Measurements from ENCODE around the gene COPB1. TPM values are rescaled to one million over a fixed set of nuclear protein-coding genes. Genes with fewer than 3 reads are reported as not detected.

The COPB1 gene
- total and polyA plus RNA-seq, 2 of the 13 experiments (the other 11 are each of a cell fraction or from before 2014, with no cell fraction given) = 114 to 195 TPM

- TF ChIP-seq STAT6 (CRISPR knock-in tag; IDR thresholded peaks at IDR 0.05; ENCODE audit: borderline replicate concordance) = no peak
- no peak for TF ChIP-seq JUNB (CRISPR knock-in tag; IDR thresholded peaks at IDR 0.05; ENCODE audit: borderline replicate concordance)
- peak; percentile 77; the same call in 1 of the 2 replicates for TF ChIP-seq HNF1B (CRISPR knock-in tag; IDR thresholded peaks at IDR 0.05)
- TF ChIP-seq MNT (IDR thresholded peaks at IDR 0.05) = no peak
- TF ChIP-seq NBN (conservative IDR thresholded peaks at IDR 0.05) = no peak
- TF ChIP-seq ZNF430 (CRISPR knock-in tag; IDR thresholded peaks at IDR 0.05) = no peak
- no peak for TF ChIP-seq SP1 (IDR thresholded peaks at IDR 0.05)
- TF ChIP-seq SP1 (CRISPR knock-in tag; IDR thresholded peaks at IDR 0.05) = peak; percentile 53; the same call in 1 of the 2 replicates
- TF ChIP-seq ZNF264 (CRISPR knock-in tag; IDR thresholded peaks at IDR 0.05) = 0 out of 2 replicates have a peak, but pooled peaks have one; percentile 19
- no peak for TF ChIP-seq E2F5 (CRISPR knock-in tag; conservative IDR thresholded peaks at IDR 0.05)
- no peak for TF ChIP-seq ZNF7 (CRISPR knock-in tag; IDR thresholded peaks at IDR 0.05)
- TF ChIP-seq POGK (CRISPR knock-in tag; conservative IDR thresholded peaks at IDR 0.05) = peak; percentile 72; the same call in 1 of the 2 replicates
- 0 out of 2 replicates have a peak, but pooled peaks have one; percentile 54 for TF ChIP-seq ZNF329 (CRISPR knock-in tag; IDR thresholded peaks at IDR 0.05; ENCODE audit: low read depth)
- TF ChIP-seq ZNF691 (CRISPR knock-in tag; IDR thresholded peaks at IDR 0.05; ENCODE audit: borderline replicate concordance, low read depth) = no peak; the same call in 1 of the 2 replicates
- peak; percentile 29; the same call in 1 of the 2 replicates for TF ChIP-seq TSC22D2 (CRISPR knock-in tag; IDR thresholded peaks at IDR 0.05; ENCODE audit: borderline replicate concordance)
- TF ChIP-seq HOXA9 (CRISPR knock-in tag; IDR thresholded peaks at IDR 0.05; ENCODE audit: borderline replicate concordance) = peak; percentile 60; the same call in 1 of the 2 replicates
- TF ChIP-seq ZNF878 (CRISPR knock-in tag; IDR thresholded peaks at IDR 0.05) = no peak
- peak; percentile 66; the same call in 1 of the 2 replicates for TF ChIP-seq FOXC1 (CRISPR knock-in tag; IDR thresholded peaks at IDR 0.05; ENCODE audit: borderline replicate concordance)
Measured at GRCh38 chr11:14499560-14500180, at the start of gene COPB1 (continued).
